GM18502 (cell line): ENCODE measurements around the gene EBF3.

Source experiments
- ATAC-seq: cut with Tn5 transposase; IDR thresholded peaks from one replicate; pipeline ENCODE4 v1.9.1; 2021; ENCODE audit warnings: mild to moderate bottlenecking; ENCODE audit not compliant: unreplicated experiment, poor library complexity

EBF3 gene, protein sequence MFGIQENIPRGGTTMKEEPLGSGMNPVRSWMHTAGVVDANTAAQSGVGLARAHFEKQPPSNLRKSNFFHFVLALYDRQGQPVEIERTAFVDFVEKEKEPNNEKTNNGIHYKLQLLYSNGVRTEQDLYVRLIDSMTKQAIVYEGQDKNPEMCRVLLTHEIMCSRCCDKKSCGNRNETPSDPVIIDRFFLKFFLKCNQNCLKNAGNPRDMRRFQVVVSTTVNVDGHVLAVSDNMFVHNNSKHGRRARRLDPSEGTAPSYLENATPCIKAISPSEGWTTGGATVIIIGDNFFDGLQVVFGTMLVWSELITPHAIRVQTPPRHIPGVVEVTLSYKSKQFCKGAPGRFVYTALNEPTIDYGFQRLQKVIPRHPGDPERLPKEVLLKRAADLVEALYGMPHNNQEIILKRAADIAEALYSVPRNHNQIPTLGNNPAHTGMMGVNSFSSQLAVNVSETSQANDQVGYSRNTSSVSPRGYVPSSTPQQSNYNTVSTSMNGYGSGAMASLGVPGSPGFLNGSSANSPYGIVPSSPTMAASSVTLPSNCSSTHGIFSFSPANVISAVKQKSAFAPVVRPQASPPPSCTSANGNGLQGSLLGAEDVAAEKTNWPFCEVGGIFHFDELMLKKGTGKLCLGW

GRCh38 chr10:129963641-129964501, at the start of gene EBF3:
Gene EBF3 (minus strand): TSS chr10:129964274. CDS start chr10:129963768, 506 bp downstream.
- ATAC-seq = no peak

GRCh38 chr10:130013335-130014262, 49.5 kb upstream of the EBF3 start:
- no peak for ATAC-seq

DNA sequence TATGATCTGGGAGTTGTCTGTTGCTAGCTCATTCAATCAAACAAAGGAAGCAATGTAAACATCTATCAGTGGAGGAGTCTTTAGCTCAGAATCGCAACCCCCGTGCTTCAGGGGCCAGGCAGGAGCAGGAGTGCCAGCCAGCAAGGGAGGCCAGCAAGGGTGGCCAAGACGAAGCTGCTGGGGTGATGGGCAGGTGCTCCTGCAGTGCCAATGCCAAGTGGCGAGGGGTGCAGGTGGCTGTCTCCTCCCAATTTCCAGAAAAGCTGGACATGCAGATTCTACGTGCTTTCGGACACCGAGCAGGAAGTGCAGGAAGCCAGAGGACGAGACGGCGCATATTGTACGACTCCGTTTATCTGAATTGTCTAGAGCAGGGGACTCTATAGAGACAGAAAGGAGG, 48.1 kb upstream of the EBF3 start:
- no peak for ATAC-seq

GRCh38 chr10:130010653-130011052, 46.6 kb upstream of the EBF3 start:
- ATAC-seq = no peak

DNA sequence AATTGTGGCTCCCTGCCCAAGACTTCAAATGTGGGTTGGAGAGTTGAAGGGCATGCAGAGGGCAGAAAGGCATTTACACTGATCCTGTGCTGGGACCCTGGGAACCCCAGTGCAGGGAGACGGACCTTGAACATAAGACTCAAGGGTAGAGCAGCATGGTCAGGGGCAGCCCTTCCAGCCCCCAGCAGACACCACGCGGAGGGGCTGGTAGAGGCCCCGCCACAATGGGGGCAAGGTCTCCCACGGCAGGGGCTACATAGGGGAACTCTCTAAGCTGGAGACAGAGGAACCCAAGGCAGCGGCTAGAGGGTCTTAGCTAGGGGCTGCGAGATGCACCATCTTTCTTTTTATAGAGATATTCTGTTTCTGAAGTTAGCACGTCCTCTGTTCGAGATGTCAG, 45.2 kb upstream of the EBF3 start:
- no peak for ATAC-seq

- no peak for ATAC-seq
Measured at GRCh38 chr10:130003787-130004613, 39.9 kb upstream of the EBF3 start.

DNA sequence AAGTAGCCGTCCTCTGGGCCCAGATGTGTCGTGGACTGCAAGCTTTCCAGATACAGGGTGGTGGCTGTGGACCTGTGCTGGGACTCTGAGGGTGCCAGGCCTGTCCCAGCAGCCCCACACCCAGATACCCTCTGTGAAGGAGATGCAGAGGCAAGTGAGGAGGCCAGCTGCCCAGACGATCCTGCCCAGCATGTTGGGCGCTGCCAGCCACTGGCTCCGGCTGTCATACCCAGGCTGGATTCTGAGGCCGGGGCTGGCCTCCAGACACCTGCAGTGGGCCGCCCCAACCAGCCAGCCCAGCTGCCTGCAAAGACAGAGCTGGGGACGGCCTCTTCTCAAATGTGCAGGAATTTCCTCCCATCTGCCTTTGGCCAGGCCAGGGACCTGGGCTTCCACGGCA, 39.1 kb upstream of the EBF3 start:
- ATAC-seq = no peak

GRCh38 chr10:130002606-130003005, 38.5 kb upstream of the EBF3 start:
- ATAC-seq = no peak

- no peak for ATAC-seq
Measured at GRCh38 chr10:130000918-130001317, 36.8 kb upstream of the EBF3 start.

DNA sequence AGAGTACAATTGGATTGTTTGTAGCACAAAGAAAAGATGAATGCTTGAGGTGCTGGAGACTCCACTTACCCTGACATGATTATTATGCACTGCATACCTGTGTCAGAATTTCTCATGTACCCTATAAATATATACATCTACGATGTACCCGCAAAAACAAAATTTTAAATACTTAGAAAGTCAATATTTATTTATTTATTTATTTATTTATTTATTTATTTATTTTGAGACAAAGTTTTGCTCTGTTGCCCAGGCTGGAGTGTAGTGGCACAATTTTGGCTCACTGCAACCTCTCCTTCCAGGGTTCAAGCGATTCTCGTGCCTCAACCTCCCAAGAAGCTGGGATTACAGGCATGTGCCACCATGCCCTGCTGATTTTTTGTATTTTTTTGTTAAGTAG, 35.1 kb upstream of the EBF3 start:
- no peak for ATAC-seq

GRCh38 chr10:129993621-129994020, 29.5 kb upstream of the EBF3 start:
- ATAC-seq = no peak

DNA sequence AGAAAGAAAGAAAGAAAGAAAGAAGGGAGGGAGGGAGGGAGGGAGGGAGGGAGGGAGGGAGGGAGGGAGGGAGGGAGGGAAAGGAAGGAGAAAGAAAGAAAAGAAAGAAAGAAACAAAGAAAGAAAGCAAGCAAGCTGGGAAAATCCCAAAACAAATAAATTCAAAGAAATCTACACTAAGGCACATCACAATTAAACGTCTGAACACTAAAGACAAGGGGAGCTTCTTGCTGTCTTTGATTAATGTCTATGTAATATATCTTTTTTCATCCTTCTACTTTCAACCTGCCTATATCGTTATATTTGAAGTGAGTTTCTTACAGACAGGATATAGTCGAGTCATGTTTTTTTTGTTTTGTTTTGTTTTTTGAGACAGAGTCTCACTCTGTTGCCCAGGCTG, 28.3 kb upstream of the EBF3 start:
- no peak for ATAC-seq

GRCh38 chr10:129982825-129983224, 18.8 kb upstream of the EBF3 start:
- no peak for ATAC-seq

DNA sequence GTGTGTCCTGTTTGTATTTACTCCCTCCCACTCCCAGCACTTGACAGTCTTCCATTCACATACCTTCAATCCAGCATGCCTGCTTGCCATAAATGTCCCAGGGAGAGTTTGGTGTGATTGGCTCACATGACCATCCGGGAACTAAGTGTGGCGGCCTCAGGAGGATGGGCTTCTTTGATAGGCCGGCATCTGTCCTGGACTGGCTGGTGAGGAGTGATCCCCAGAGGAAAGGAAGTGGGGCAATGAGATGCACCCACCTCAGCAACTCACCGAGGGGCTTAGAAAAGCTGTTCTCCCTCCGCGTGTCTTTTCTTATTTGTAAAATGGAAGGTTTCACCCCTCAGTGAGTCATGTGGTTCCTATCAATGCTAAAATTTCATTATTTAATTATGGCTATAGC, 14.9 kb upstream of the EBF3 start:
- no peak for ATAC-seq

- ATAC-seq = no peak
Measured at GRCh38 chr10:129978322-129978721, 14.2 kb upstream of the EBF3 start.

DNA sequence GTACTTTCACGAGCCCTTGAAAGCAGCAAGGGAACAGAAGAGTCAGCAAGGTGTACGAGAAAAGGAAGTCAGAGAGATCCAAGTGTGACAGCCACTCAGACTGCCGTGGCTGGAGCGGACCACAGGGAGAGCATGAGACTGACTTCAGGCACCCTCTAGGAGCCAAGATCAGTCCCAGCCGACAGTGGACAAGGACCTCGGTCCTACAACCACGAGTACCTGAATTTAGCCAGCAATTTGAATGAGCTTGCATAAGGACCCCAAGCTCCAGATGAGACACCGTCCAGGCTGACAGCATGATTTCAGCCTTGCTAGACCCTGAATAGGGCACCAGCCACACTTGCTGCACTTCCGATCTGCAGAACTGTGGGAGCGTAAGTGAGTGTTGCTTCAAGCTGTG, 13.7 kb upstream of the EBF3 start:
- no peak for ATAC-seq

- no peak for ATAC-seq
Measured at GRCh38 chr10:129973674-129974059, 9.6 kb upstream of the EBF3 start.

DNA sequence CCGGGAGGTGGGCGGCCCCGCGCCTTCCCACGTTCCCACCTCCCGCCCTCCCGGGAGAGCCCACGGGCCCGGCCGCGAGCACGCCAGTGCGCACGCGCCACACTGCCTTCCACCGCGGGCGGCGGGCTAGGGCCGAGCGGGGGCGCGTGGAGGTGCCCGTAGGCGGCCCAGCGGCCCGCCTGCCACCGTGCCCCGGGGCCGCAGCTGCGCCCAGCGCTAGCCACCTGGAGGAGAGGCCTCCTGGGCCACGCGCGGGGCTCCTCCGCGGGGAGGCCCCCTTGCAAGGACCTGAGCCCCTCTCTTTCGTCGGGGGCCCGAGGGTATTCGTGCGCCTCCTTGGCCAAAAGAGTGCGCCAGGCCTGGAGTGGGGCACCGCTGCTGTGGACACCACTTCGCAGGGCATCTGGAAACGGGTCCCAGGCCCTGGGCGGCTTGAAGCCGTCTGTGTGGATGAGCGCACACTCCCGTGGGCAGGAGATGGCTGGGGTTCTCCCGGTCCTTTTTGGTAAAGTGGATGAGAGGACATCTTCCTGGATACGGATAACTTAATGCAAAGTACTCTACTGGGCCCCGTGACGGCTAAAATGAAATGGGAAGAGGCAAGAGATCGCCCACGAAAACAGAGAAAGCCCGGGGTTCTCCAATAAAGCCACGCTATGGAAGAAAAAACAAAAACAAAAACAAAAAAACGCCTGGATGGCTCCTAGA, 9.0 kb upstream of the EBF3 start:
- ATAC-seq = no peak
